ENCODE data around the gene JUN.

- no peak for TF ChIP-seq EZH2 (IDR thresholded peaks at IDR 0.05)
- no peak for TF ChIP-seq CTCF (IDR thresholded peaks at IDR 0.05)
Observed at GRCh38 chr1:58824753-58825389, 41.0 kb upstream of the JUN start.

All from neural progenitor cell (in vitro differentiated cells).